HepG2 (cell line): ENCODE data around the gene TMEM221. TPM values are rescaled to one million over a fixed set of nuclear protein-coding genes. Genes with fewer than 3 reads are reported as not detected.

Experiments used
- AHR ChIP-seq: IDR thresholded peaks from 2 replicates; pipeline ENCODE4 v1.6.1; 2018; ENCODE audit warnings: missing genetic modification reagents, missing compliant biosample characterization
- ARNT ChIP-seq: fragments of 450-650 bp; IDR thresholded peaks from 2 replicates; pipeline ENCODE4 v1.6.1; 2017
- ATAD3A ChIP-seq: sonication (generic); formaldehyde crosslinking; IDR thresholded peaks from 2 replicates; pipeline ENCODE4 v1.4.0; 2020; ENCODE audit warnings: missing genetic modification reagents
- EED ChIP-seq: sonication (generic); formaldehyde crosslinking; IDR thresholded peaks from 2 replicates; pipeline ENCODE4 v1.5.0; 2020; ENCODE audit warnings: mild to moderate bottlenecking, missing genetic modification reagents
- EHMT2 ChIP-seq: fragments of 200-600 bp; sonication (generic); IDR thresholded peaks from 2 replicates; pipeline ENCODE4 v1.7.0; 2017; ENCODE audit warnings: antibody characterized with exemption, low read depth, low read length, borderline replicate concordance
- HNRNPK ChIP-seq: fragments of 200-400 bp; formaldehyde crosslinking; IDR thresholded peaks from 2 replicates; pipeline ENCODE4 v1.6.1; 2018; ENCODE audit warnings: low read length, low read depth, moderate library complexity, mild to moderate bottlenecking; ENCODE audit not compliant: poor library complexity, severe bottlenecking
- PATZ1 ChIP-seq: sonication (generic); formaldehyde crosslinking; IDR thresholded peaks from 2 replicates; pipeline ENCODE4 v1.4.0; 2020; ENCODE audit warnings: missing genetic modification reagents
- TCF7L2 ChIP-seq: IDR thresholded peaks from 2 replicates; pipeline ENCODE4 v1.6.1; 2011; ENCODE audit warnings: mild to moderate bottlenecking, low read depth, low read length, moderate library complexity
- TEF ChIP-seq: sonication (generic); formaldehyde crosslinking; IDR thresholded peaks from 2 replicates; pipeline ENCODE4 v1.5.0; 2020; ENCODE audit warnings: missing genetic modification reagents
- ZBED4 ChIP-seq: sonication (generic); formaldehyde crosslinking; IDR thresholded peaks from 2 replicates; pipeline ENCODE4 v1.4.0; 2020; ENCODE audit warnings: missing genetic modification reagents, borderline replicate concordance
- ZFAT ChIP-seq: sonication (generic); formaldehyde crosslinking; conservative IDR thresholded peaks from 2 replicates; pipeline ENCODE4 v1.8.1; 2023; ENCODE audit warnings: missing genetic modification reagents, inconsistent platforms
- ZFP90 ChIP-seq: sonication (generic); formaldehyde crosslinking; IDR thresholded peaks from 2 replicates; pipeline ENCODE4 v1.8.0; 2022; ENCODE audit warnings: missing genetic modification reagents, mild to moderate bottlenecking, inconsistent platforms, borderline replicate concordance
- ZMAT3 ChIP-seq: sonication (generic); formaldehyde crosslinking; conservative IDR thresholded peaks from 2 replicates; pipeline ENCODE4 v1.7.0; 2021; ENCODE audit warnings: missing genetic modification reagents
- ZSCAN25 ChIP-seq: sonication (generic); formaldehyde crosslinking; IDR thresholded peaks from 2 replicates; pipeline ENCODE4 v1.8.0; 2022; ENCODE audit warnings: mild to moderate bottlenecking, missing genetic modification reagents
- polyA plus RNA-seq, 8 experiments: library from polyadenylated mRNA; depleted of rRNA in 3 of 8; stranded (reverse) in 7 of 8; unstranded in 1 of 8; fragments of >200 nt; fragmentation: Illumina TruSeq in 4 of 8; extraction: Trizol in 4 of 8; gene quantifications; 2 replicates each; pipeline versions ENCODE4 v1.2.1 to v1.2.3, GENCODE V29; 2011 to 2016; ENCODE audit warnings: low read depth in 4 of 8, missing spikeins in 1 of 8, mixed read lengths in 1 of 8; ENCODE audit not compliant: insufficient read depth in 1 of 8
- total RNA-seq, 5 experiments: library from RNA; depleted of rRNA; stranded (reverse); fragments of >200 nt; fragmentation: Illumina TruSeq; extraction: Trizol; gene quantifications; 2 replicates each; pipeline ENCODE4 v1.2.3, GENCODE V29; 2016; ENCODE audit warnings: low read depth in 1 of 5
- TF ChIP-seq, protein P1 (sequence below): IDR thresholded peaks from 2 replicates; pipeline ENCODE4 v1.6.1; 2012; ENCODE audit warnings: low read depth, low read length, improper control_type of control experiment
- TF ChIP-seq, protein P2 (sequence below): sonication (generic); formaldehyde crosslinking; IDR thresholded peaks from 2 replicates; pipeline ENCODE4 v1.4.0; 2020; ENCODE audit warnings: low read depth, missing genetic modification reagents

TMEM221 gene
- total and polyA plus RNA-seq, 2 of the 13 experiments (the other 11 are each of a cell fraction or from before 2014, with no cell fraction given) = 0.33 to 0.77 TPM

DNA sequence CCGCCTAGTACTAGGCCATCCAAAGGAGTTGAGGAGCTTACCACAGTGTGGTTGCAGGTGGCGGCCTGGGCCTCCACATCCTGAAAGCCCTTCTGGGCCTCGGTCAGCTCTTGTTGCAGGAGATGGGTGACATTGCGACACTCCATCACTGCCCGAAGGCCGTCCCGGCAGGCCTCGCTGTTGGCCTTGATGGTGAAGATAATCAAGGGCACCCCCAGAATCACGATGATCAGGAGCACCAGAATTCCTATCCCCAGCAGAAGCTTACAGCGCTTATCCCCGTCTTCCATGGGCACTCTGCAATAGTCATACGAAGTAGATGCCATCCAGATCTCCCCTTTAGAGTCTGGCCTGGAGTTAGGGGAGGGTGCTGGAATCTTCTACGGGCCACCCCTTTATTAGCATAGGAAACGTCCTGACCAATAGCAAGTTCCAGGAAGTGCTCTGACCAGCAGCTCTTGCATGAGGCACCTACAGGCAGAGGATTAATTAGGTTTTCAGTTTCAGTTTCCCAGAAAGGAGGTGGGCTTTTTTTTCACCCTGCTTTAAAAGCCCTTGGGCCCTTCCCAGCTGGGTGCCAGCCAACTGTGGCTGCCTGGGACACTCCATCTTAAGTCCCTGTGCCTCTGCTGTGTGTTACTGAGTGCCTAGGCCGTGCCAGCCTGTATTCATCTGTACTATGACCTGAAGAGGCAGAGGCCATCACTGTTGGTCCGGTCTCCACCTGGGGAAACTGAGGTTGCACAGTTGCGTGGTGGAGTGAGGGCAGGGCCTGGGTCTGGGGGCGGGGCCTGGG lies 43.0 kb downstream of the TMEM221 start, which contains the start of gene BST2 (continued):
- TF ChIP-seq ZMAT3 (CRISPR knock-in tag) (no peak), EHMT2 (no peak), ZFP90 (no peak), ZBED4 (0 out of 2 replicates have a peak, but pooled peaks have one; percentile 32), ATAD3A (CRISPR knock-in tag) (no peak), TCF7L2 (no peak), ZSCAN25 (peak; percentile 38; the same call in 1 of the 2 replicates), PATZ1 (CRISPR knock-in tag) (peak; percentile 37; the same call in 1 of the 2 replicates), HNRNPK (no peak), TEF (no peak), ZFAT (CRISPR knock-in tag) (no peak), AHR (CRISPR knock-in tag) (no peak), ARNT (no peak), EED (no peak)
- TF ChIP-seq, protein P1, sequence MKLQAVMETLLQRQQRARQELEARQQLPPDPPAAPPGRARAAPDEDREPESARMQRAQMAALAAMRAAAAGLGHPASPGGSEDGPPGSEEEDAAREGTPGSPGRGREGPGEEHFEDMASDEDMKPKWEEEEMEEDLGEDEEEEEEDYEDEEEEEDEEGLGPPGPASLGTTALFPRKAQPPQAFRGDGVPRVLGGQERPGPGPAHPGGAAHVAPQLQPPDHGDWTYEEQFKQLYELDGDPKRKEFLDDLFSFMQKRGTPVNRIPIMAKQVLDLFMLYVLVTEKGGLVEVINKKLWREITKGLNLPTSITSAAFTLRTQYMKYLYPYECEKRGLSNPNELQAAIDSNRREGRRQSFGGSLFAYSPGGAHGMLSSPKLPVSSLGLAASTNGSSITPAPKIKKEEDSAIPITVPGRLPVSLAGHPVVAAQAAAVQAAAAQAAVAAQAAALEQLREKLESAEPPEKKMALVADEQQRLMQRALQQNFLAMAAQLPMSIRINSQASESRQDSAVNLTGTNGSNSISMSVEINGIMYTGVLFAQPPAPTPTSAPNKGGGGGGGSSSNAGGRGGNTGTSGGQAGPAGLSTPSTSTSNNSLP = 0 out of 2 replicates have a peak, but pooled peaks have one; percentile 6
- TF ChIP-seq, protein P2, sequence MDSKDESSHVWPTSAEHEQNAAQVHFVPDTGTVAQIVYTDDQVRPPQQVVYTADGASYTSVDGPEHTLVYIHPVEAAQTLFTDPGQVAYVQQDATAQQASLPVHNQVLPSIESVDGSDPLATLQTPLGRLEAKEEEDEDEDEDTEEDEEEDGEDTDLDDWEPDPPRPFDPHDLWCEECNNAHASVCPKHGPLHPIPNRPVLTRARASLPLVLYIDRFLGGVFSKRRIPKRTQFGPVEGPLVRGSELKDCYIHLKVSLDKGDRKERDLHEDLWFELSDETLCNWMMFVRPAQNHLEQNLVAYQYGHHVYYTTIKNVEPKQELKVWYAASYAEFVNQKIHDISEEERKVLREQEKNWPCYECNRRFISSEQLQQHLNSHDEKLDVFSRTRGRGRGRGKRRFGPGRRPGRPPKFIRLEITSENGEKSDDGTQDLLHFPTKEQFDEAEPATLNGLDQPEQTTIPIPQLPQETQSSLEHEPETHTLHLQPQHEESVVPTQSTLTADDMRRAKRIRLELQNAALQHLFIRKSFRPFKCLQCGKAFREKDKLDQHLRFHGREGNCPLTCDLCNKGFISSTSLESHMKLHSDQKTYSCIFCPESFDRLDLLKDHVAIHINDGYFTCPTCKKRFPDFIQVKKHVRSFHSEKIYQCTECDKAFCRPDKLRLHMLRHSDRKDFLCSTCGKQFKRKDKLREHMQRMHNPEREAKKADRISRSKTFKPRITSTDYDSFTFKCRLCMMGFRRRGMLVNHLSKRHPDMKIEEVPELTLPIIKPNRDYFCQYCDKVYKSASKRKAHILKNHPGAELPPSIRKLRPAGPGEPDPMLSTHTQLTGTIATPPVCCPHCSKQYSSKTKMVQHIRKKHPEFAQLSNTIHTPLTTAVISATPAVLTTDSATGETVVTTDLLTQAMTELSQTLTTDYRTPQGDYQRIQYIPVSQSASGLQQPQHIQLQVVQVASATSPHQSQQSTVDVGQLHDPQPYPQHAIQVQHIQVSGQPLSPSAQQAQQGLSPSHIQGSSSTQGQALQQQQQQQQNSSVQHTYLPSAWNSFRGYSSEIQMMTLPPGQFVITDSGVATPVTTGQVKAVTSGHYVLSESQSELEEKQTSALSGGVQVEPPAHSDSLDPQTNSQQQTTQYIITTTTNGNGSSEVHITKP = 0 out of 2 replicates have a peak, but pooled peaks have one; percentile 58
